RCC 7860 (cell line): ENCODE results near the gene B3GNT5.
"Not testable (repeated sequence)": the region's sequence is repeated elsewhere in the genome, so short reads cannot be mapped to it uniquely, and the experiment has no call there.

Experiments used
- DNase-seq: peaks from one replicate; pipeline ENCODE4 v3.0.0-alpha.2; 2015; ENCODE audit warnings: low spot score
- FAIRE-seq: peaks from 2 replicates; lab custom pipeline; 2012; peaks lifted over from hg19 to GRCh38; lab: Jason Lieb, UNC

The B3GNT5 gene

GRCh38 chr3:183229178-183229577, 23.9 kb upstream of the B3GNT5 start:
- DNase-seq (no peak), FAIRE-seq (no peak)

- not testable (repeated sequence) for DNase-seq, FAIRE-seq
Observed at GRCh38 chr3:183230251-183230650, 22.8 kb upstream of the B3GNT5 start.

GRCh38 chr3:183230826-183231225, 22.2 kb upstream of the B3GNT5 start:
- FAIRE-seq (no peak), DNase-seq (no peak)

GRCh38 chr3:183233966-183234365, 19.1 kb upstream of the B3GNT5 start:
- FAIRE-seq (no peak), DNase-seq (no peak)

- no peak for FAIRE-seq
- no peak for DNase-seq
Observed at GRCh38 chr3:183239046-183239445, 14.0 kb upstream of the B3GNT5 start.

GRCh38 chr3:183242431-183242830, 10.6 kb upstream of the B3GNT5 start:
- no peak for FAIRE-seq
- DNase-seq: no peak

GRCh38 chr3:183244219-183244618, 8.8 kb upstream of the B3GNT5 start:
- no peak for FAIRE-seq
- DNase-seq: no peak

- DNase-seq: no peak
- no peak for FAIRE-seq
Observed at GRCh38 chr3:183244981-183245476, 8.0 kb upstream of the B3GNT5 start.

GRCh38 chr3:183247011-183247589, 6.0 kb upstream of the B3GNT5 start:
- FAIRE-seq (no peak), DNase-seq (peak; percentile 37)

- no peak for FAIRE-seq
- no peak for DNase-seq
Observed at GRCh38 chr3:183249006-183249718, 3.9 kb upstream of the B3GNT5 start.

- DNase-seq: no peak
- FAIRE-seq: no peak
Observed at GRCh38 chr3:183252118-183252782, 803 bp upstream of the B3GNT5 start.

- DNase-seq: peak; percentile 29
- no peak for FAIRE-seq
Observed at GRCh38 chr3:183253528-183254486, 754 bp downstream of the B3GNT5 start.

GRCh38 chr3:183254487-183255347, 1.7 kb downstream of the B3GNT5 start:
- no peak for FAIRE-seq
- no peak for DNase-seq

- FAIRE-seq: peak; percentile 83
- DNase-seq: peak; percentile 73
Observed at GRCh38 chr3:183255348-183255730, 2.3 kb downstream of the B3GNT5 start.

- DNase-seq (no peak), FAIRE-seq (no peak)
Observed at GRCh38 chr3:183259087-183259486, 6.0 kb downstream of the B3GNT5 start.

- FAIRE-seq (no peak), DNase-seq (no peak)
Observed at GRCh38 chr3:183259621-183260020, 6.6 kb downstream of the B3GNT5 start.

- FAIRE-seq (no peak), DNase-seq (no peak)
Observed at GRCh38 chr3:183260167-183260904, 7.3 kb downstream of the B3GNT5 start.

GRCh38 chr3:183261151-183261724, 8.2 kb downstream of the B3GNT5 start:
- no peak for DNase-seq
- FAIRE-seq: no peak

- DNase-seq (no peak), FAIRE-seq (no peak)
Observed at GRCh38 chr3:183262875-183263378, 9.9 kb downstream of the B3GNT5 start.
